ENCODE data around the gene EIF1.

DNA sequence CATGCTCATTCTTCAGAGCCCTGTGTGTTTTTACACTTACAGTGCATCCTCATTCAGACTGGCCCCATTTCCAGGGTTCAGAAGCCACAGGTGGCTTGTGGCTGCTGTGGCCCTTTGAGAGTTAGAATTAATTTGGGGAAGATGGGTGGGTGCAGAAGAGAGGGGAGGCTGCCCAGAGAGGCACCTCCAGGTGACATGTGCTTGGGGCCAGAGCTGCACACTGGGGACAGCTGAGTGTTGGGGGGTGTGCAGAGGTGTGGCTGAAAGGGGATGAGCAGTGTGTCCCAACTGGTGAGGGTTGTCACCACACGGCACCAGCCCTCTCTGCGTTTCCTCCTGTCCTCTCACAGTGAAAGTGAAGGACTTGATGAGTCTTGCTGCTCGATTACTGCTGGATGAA lies 6.9 kb upstream of the EIF1 start:
- TF ChIP-seq, protein P1, sequence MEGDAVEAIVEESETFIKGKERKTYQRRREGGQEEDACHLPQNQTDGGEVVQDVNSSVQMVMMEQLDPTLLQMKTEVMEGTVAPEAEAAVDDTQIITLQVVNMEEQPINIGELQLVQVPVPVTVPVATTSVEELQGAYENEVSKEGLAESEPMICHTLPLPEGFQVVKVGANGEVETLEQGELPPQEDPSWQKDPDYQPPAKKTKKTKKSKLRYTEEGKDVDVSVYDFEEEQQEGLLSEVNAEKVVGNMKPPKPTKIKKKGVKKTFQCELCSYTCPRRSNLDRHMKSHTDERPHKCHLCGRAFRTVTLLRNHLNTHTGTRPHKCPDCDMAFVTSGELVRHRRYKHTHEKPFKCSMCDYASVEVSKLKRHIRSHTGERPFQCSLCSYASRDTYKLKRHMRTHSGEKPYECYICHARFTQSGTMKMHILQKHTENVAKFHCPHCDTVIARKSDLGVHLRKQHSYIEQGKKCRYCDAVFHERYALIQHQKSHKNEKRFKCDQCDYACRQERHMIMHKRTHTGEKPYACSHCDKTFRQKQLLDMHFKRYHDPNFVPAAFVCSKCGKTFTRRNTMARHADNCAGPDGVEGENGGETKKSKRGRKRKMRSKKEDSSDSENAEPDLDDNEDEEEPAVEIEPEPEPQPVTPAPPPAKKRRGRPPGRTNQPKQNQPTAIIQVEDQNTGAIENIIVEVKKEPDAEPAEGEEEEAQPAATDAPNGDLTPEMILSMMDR (IDR thresholded peaks at IDR 0.05) = no peak
- no peak for TF ChIP-seq POLR2A (IDR thresholded peaks at IDR 0.05)
